Cerebellar cortex (tissue), 1 donor: ENCODE results near the gene SCG2.

Source experiments
- DNase-seq: peaks from one replicate; pipeline ENCODE4 v3.0.0-alpha.2; 2015; ENCODE audit warnings: low spot score

Gene SCG2

GRCh38 chr2:223570784-223571183 lies 31.4 kb downstream of the SCG2 start:
- no peak for DNase-seq

- DNase-seq = no peak
Measured at GRCh38 chr2:223566396-223566795, 35.8 kb downstream of the SCG2 start.

GRCh38 chr2:223563462-223563861 lies 38.7 kb downstream of the SCG2 start:
- no peak for DNase-seq

GRCh38 chr2:223562078-223562477 lies 40.1 kb downstream of the SCG2 start:
- no peak for DNase-seq

DNA sequence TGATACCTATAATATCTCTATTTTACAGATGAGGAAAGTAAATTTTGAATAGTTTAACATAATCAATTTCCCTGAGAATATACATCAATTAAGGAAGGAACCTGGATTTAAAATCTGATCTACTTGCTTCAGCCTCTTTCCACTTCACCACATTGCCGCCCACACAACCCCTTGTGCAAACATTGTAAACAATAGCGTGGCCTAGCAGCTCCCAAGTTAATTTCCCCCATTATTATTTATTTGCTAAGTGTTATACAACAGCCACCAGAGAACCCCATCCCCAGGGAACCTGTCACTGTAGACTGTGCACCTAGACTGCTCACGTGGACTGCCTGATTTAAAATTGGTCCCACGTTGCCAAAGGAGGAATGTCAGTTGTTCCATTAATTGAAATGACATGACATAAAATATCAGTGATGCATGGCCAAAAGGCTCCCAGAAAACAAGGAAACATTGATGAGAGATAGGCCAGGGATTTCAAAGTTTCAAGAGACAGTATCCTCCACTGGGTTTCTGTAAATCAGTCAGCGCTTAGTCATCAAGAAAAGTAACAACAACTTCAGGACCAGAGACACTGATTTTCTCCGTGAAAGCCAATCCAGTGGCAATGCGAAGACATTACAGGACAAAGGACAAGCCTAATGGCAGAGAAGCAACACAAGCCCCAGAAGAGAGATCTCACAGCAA lies 41.3 kb downstream of the SCG2 start:
- DNase-seq = no peak

DNA sequence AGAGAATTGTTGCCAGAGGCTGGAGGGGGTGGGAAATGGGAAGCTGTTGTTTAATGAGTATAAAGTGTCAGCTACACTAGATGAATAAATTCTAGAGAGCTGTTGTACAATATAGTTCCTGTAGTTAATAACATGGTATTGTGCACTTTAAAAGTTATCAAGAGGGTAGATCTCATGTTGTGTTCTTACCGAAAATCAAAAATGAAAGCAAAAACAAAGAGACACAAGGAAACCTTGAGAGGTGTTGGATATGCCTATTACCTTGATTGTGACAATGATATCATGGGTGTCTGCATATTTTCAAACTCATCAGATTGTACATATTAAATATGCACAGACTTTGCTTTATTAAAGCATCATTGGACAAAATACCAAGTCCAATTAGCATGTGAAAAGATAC lies 43.2 kb downstream of the SCG2 start:
- DNase-seq = no peak

DNA sequence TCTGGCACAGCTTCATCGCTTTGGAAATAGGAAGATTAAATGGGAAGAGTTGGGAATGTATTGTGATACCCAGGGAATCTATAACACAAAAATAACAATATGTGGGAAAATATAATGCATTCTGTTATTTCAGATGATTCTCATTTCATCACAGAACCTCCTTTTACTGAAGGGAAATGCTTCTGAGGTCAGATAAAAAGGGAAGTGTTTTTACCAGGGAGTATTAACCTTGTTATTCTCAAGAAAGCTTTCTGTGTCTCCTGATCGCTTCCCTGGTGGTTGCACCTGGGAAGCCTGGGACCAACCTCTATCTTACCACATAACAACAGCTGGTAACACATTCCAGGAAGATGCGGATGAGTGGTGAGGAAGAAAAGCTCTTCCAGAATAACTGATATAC lies 47.2 kb downstream of the SCG2 start:
- no peak for DNase-seq

GRCh38 chr2:223549215-223549614 lies 52.9 kb downstream of the SCG2 start:
- DNase-seq = peak; percentile 3

- no peak for DNase-seq
Measured at GRCh38 chr2:223548194-223548593, 54.0 kb downstream of the SCG2 start.
